GM21390 (cell line): ENCODE results near the gene ATP4B.

Experiments used
- ATAC-seq: cut with Tn5 transposase; IDR thresholded peaks from one replicate; pipeline ENCODE4 v1.9.1; 2021; ENCODE audit not compliant: unreplicated experiment

The ATP4B gene

DNA sequence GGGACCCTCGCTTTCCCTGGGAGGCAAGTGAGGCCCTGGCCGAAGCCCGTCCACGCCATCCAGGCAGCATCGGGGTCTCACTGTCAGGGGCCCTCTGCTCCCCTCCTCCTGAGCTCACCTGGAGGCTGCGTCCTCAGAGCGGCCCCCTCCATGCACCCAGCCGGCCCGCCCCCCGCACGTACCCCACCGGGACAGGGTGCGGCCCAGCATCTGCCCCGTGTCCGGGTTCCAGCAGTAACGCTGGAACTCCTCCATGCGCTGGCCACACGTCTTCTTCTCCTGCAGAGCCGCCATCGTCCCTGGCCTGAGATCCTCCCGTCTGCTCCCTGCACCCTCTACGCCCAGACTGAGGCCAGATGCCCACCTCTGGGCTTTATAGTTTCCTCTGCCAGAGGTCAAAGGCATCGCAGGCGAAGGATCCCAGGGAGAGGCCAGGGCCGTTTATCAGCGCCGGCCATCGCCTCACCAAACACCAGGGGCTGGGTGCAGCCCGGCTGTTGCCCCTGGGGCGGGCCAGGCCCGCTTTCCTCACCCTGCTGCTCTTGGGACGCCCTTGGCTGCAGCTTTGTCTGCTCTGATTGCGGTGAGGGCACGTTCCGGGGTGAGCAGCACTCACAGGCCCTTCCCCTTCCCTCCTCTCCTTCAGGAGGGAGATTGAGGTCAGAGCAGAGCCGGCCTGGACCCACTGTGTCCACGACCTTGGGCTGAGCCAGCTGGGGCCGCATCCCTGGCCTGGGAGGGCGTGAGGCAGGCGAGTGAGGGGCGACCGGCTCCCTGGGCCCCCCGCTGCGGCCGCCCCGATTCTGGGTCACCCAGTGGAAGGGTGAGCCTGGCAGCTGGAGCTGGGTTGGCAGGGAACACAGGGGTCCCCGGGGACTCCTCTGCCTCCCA is at the start of gene ATP4B:
TSS of gene ATP4B (minus strand) at position 348 of the 891 bp plus-strand sequence. CDS start at position 294, 54 bp downstream.
- ATAC-seq, result no peak

DNA sequence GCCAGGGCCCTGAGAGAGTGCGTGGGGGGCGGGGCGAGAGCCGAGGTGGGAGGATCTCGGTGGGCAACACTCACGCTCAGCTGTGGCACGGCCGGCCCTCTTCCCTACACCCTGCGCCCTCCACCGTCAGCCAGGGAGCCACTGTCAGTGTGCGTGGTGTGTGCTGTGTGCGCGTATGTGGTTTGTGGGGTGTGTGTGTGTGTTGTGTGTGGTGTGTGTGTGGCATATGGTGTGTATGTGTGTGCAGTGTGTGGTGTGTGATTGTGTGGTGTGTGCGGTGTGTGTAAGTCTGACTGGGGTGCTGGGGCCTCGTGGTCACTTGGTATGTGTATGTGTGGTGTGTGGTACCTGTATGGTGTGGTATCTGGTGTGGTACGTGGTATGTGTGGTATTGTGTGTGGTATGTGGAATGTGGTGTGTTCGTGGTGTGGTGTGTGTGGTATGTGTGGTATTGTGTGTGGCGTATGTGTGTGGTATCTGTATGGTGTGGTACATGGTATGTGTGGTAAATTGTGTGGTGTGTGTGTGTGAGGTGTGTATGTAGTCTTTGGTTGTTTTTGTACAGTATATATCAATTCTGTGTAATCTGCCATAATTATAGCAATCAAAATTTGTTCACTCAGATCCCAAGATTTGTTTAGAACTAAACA is 14.1 kb upstream of the ATP4B start:
- no peak for ATAC-seq

DNA sequence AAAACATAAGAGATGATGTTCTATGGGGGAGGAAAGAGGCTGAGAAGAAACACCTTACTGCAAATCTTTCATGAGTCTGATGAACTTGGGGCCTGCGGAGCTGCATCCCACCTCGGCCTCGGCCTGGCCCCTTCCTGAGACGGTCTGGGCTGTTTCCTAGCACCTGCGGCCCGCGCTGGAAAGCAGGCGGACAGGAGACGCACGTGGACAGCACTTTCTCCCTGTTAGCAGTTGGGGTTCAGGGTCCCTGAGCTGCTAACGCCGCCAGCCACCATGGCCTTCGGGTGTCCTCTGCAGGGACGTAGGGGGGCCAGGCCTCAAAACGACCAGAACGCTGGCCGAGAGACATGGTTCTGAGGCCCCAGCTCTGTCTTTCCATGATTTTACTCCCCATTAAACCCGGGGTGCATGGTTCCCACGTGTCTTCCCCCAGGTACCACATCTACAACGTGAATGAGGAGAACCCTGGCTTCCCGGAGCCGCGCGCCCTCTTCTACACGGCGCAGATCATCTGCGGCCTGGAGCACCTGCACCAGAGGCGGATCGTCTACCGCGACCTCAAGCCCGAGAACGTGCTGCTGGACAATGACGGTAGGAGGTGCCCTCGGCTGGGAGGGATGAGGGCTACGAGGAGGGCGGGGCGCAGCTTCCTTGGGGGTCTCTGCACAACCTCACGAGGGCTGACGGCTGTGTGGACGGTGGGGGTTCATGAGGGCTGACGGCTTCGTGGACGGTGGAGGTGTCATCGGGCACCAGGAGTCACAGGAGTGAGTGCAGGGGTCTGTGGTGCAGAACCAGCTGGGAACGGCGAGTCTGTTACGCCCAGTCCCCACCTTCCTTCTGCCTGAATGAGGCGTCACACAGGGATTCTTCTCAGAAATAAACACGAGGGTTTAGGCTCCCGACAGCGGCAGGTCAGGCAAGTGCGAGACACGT is 13.3 kb upstream of the ATP4B start:
- ATAC-seq, result no peak

- ATAC-seq, result no peak
Observed at GRCh38 chr13:113670541-113670940, 12.5 kb upstream of the ATP4B start.

DNA sequence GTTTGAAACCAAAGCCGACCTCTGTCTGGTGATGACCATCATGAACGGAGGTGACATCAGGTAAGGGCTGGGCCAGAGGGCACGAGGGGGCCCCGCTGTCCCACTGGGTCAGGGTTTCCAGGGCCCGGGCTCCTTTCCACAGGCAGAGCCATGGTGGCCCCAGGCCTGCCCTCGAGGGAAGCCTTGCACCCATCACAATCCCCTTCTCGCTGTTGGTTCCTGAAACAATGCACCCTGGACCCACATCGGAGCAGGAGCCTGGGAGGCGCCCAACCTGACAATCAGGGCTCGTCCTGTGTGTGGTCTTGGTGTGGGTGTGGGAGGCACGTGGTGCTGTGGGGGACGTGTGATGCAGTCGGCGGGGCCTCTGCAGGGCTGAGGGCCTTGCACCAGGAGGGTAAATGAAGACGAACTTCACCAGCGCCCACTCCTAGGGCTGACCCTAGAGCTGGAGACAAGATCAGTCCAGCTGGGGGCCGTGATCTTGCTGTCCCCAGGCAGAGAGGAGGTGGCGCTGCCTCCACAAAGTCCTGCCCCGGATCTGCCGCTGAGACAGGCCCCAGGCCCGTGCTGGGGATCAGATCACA is 11.8 kb upstream of the ATP4B start:
- ATAC-seq, result no peak

GRCh38 chr13:113669231-113669754 is 11.3 kb upstream of the ATP4B start:
- ATAC-seq, result no peak

GRCh38 chr13:113668491-113668971 is 10.5 kb upstream of the ATP4B start:
- no peak for ATAC-seq

- no peak for ATAC-seq
Observed at GRCh38 chr13:113667771-113668490, 9.9 kb upstream of the ATP4B start.

- no peak for ATAC-seq
Observed at GRCh38 chr13:113666951-113667701, 9.1 kb upstream of the ATP4B start, which contains the start of gene GRK1. GRK1 (plus strand) TSS chr13:113667219; CDS start chr13:113667387, 168 bp downstream.

DNA sequence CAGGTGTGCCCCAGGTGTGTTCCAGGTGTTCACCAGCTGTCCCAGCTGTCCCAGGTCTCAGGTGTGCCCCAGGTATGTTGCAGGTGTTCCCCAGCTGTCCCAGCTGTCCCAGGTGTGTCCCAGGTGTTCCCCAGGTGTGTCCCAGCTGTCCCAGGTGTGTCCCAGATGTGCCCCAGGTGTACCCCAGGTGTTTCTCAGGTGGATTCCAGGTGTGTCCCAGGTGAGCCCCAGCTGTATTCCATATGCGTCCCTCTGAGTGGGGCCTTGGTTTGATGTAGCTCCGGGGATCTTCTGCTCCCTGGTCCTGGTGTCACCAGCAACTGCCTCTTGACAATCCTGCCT is 8.3 kb upstream of the ATP4B start:
- no peak for ATAC-seq

DNA sequence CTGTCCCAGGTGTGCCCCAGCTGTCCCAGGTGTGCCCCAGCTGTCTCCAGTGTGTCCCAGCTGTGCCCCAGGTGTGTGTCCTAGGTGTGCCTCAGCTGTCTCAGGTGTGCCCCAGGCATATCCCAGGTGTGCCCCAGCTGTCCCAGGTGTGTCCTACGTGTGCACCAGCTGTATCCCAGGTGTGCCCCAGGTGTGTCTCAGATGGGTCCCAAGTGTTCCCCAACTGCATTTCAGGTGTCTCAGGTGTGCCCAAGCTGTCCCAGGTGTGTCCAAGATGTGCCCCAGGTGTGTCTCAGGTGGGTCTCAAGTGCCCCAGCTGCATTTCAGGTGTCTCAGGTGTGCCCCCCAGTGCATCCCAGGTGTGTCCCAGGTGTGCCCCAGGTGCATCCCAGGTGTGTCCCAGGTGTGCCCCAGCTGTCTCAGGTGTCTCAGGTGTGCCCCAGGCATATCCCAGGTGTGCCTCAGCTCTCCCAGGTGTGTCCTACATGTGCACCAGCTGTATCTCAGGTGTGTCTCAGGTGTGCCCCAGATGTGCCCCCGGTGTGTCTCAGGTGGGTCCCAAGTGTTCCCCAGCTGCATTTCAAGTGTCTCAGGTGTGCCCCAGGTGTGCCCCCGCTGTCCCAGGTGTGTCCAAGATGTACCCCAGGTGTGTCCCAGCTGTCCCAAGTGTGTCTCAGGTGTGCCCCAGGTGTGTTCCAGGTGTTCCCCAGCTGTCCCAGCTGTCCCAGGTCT is 7.8 kb upstream of the ATP4B start:
- ATAC-seq, result no peak

DNA sequence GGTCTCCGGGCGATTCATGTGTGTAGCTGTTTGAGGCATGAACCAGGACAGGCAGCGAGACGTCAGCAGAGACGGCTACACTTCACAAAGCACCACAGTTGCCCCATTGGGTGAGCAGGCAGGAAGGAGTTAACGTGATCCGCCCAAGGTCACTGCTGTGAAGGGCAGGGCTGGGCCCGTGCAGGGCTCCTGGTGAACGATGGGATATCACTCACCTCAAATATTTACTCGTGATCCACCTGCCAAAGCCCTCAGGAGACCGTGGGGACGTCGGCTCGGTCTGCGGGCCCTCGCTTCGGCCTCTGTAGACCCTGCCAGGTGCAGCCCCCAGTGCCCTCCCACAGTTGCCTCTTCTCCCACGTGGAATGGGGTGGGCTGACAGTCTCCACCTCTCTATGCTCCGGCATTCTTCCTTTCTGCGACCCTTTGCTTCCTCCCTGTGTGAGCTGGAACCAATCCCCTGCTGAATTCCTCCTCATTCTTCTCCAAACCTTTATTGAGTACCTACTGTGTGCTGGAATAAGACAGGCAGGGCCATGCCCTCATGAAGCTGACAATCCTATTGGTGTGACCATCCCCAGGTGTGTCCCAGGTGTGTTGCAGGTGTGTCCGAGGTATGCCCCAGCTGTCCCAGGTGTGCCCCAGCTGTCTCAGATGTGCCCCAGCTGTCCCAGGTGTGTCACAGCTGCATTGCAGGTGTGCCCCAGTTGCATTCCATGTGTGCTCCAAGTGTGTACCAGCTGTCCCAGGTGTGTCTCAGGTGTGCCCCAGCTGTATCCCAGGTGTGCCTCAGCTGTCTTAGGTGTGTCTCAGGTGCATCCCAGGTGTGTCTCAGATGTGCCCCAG is 7.0 kb upstream of the ATP4B start:
- ATAC-seq, result no peak

DNA sequence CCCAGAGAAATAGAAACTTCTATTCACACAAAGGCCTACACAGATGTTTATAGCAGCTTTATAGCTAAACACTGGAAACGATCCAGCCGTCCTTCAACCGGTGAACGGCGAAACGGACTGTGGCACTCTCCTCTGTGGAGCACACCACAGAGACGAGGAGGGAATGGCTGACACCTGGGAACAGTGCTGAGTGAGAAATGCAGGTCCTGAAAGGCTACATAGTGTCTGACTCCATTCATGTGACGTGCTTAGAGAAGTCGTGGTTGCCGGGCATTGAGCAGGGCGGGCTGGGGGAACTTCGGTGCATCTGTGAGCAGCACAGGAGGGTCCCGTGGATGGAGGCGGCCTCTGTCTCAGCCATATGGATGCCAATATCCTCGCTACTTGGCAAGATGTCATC is 5.9 kb upstream of the ATP4B start:
- ATAC-seq, result no peak

GRCh38 chr13:113661509-113661908 is 3.5 kb upstream of the ATP4B start:
- ATAC-seq, result no peak

GRCh38 chr13:113660066-113660465 is 2.1 kb upstream of the ATP4B start:
- no peak for ATAC-seq

DNA sequence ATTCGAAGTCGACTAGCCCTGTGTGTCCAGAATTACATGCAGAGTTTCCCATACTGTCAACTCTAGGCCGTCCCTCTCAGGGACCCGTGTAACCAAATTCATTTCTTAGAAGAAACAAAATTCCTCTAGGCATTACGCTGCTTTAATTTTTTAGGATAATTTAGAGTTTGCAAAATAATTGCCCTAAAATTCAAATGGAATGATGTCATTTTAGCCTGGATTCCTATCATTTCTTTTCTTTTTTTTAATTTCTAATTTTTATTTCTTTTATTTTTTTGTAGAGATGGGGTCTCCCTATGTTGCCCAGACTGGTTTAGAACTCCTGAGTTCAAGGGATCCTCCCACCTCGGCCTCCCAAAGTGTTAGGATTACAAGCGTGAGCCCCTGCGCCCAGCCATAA is 1.3 kb upstream of the ATP4B start:
- no peak for ATAC-seq

GRCh38 chr13:113658836-113659235 is 838 bp upstream of the ATP4B start:
- no peak for ATAC-seq
